HFF-Myc (cell line): Measurements from ENCODE around the gene TMEM238L.

Source experiments
- DNase-seq: peaks from one replicate; pipeline ENCODE4 v3.0.0-alpha.2; 2011; ENCODE audit warnings: low read depth; ENCODE audit errors: extremely low read depth
- H3K4me3 ChIP-seq: replicated peaks from 2 replicates; pipeline ENCODE4 v1.5.1; 2011; ENCODE audit warnings: low read depth, mild to moderate bottlenecking, control low read depth, low read length
- TF ChIP-seq, protein P1 (sequence below): IDR thresholded peaks from 2 replicates; pipeline ENCODE4 v1.5.1; 2012; ENCODE audit warnings: mild to moderate bottlenecking, low read depth, low read length, control low read depth; ENCODE audit errors: missing control alignments

Gene TMEM238L

GRCh38 chr17:10798910-10799309 is 5.0 kb downstream of the TMEM238L start:
- no peak for DNase-seq
- TF ChIP-seq, protein P1, sequence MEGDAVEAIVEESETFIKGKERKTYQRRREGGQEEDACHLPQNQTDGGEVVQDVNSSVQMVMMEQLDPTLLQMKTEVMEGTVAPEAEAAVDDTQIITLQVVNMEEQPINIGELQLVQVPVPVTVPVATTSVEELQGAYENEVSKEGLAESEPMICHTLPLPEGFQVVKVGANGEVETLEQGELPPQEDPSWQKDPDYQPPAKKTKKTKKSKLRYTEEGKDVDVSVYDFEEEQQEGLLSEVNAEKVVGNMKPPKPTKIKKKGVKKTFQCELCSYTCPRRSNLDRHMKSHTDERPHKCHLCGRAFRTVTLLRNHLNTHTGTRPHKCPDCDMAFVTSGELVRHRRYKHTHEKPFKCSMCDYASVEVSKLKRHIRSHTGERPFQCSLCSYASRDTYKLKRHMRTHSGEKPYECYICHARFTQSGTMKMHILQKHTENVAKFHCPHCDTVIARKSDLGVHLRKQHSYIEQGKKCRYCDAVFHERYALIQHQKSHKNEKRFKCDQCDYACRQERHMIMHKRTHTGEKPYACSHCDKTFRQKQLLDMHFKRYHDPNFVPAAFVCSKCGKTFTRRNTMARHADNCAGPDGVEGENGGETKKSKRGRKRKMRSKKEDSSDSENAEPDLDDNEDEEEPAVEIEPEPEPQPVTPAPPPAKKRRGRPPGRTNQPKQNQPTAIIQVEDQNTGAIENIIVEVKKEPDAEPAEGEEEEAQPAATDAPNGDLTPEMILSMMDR: no peak
- no peak overlapping the region for H3K4me3 ChIP-seq

GRCh38 chr17:10798332-10798749 is 5.6 kb downstream of the TMEM238L start:
- no peak overlapping the region for H3K4me3 ChIP-seq
- TF ChIP-seq, protein P1: no peak
- no peak for DNase-seq

DNA sequence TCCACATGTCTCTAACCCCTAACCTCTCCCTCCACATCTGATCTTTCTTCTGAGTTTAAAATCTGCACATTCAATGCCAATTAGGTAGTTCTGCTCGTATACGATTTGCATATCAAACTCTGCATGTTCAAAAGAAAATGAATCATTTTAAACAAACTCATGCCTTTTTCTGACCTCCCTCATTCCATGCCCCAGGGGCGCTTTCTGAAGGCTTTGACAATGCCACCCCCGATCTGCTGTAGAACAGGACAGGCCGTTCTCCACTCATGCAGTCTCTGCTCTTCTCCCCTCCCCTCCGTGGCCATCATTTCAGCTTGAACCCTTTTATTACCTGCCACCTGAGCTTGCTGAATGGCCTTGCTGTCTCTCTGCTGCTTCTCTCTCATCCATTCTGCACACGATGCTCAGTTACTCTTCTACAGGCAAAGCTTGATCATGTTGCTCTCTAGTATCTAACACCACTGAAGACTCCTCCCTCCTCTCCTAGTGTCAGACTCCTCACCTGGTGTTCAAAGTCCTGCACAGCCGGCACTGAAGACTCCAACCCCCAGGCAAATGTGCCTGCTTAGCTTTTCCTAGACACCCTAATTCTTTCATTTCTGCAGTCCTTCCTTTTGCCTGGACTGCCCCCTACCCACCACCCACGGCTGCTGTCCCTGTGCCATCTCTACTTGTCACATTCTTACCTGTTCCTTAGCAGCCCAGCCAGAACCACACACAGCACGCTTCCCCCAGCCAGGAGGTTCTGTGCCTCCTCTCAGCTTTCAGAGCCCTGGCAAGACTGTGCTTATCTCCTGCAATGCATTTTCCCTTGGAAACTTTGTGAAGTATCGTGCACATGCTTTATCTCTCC is 6.2 kb downstream of the TMEM238L start:
- no peak overlapping the region for H3K4me3 ChIP-seq
- DNase-seq: no peak
- TF ChIP-seq, protein P1: no peak

GRCh38 chr17:10793816-10794215 is 10.1 kb downstream of the TMEM238L start:
- H3K4me3 ChIP-seq: no peak overlapping the region
- DNase-seq: no peak
- TF ChIP-seq, protein P1: no peak

- H3K4me3 ChIP-seq: no peak overlapping the region
- TF ChIP-seq, protein P1: no peak
These were observed 10.6 kb downstream of the TMEM238L start for GRCh38 chr17:10793256-10793655.

DNA sequence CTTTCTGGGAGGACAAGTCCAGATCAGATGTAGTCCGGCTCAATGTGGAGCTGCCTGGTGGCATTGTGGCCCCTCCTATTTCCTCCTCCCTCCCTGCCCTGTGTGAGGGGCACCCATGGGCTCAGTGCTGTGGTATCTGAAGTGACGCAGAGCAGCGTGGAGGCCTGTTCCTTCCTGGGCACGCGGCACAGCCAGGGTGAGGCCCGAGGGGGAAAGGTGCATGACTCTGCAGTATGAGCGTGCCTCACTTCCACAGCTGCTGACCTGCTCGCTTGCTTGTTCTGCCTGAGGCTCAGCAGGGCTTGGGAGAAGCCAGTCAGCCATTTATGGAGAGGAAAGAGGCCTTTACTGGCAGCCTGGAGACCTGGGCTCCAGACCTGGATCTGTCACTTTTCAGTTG is 11.7 kb downstream of the TMEM238L start:
- DNase-seq: no peak
- no peak overlapping the region for H3K4me3 ChIP-seq
- TF ChIP-seq, protein P1: no peak

More at GRCh38 chr17:10793256-10793655, 10.6 kb downstream of the TMEM238L start:
- DNase-seq: no peak
